K562 (cell line): Measurements from ENCODE around the gene SERTM1. TPM values are rescaled to one million over a fixed set of nuclear protein-coding genes. Genes with fewer than 3 reads are reported as not detected.

Source experiments
- ATAC-seq: fragments of 200-7000 bp; cut with Tn5 transposase; 3 replicates; pipeline ENCODE4 v1.9.1; 2020; ENCODE audit warnings: moderate library complexity
- BruUV-seq: library from RNA; stranded (reverse); fragments of 400-500 nt; replicated peaks from 2 replicates; lab custom pipeline; 2021; lab: Mats Ljungman, UMichigan
- CTCF ChIA-PET: fragments of 300-600 bp; formaldehyde crosslinking; extraction: SDS; loops from one replicate; lab custom pipeline; 2021; ENCODE audit warnings: low intra/inter-chr PET ratio; lab: Yijun Ruan, JAX
- POLR2A ChIA-PET: fragments of 300-600, 350-650 bp; sonication (Branson Sonifier 250); formaldehyde crosslinking; extraction: SDS; loops from one replicate; lab custom pipeline; 2021; ENCODE audit warnings: antibody characterized with exemption, inconsistent platforms; lab: Yijun Ruan, JAX
- DNase-seq, 4 experiments: peaks; one replicate each; pipeline versions ENCODE4 v3.0.0 to v3.0.0-alpha.2; 2011 to 2018; ENCODE audit warnings: low spot score in 3 of 4, mixed read lengths in 3 of 4; ENCODE audit errors: extremely low read depth in 1 of 4
- FAIRE-seq: peaks from 2 replicates; lab custom pipeline; 2011; peaks lifted over from hg19 to GRCh38; lab: Jason Lieb, UNC
- H2AFZ ChIP-seq: 2 replicates; pipeline ENCODE4 v1.6.0; 2011; ENCODE audit warnings: low read depth, low read length, control low read depth, inconsistent platforms
- H3K27ac ChIP-seq: fragments of 200-600 bp; 3 replicates; pipeline ENCODE4 v1.8.0; 2011; ENCODE audit warnings: low read depth, mild to moderate bottlenecking, control low read depth, inconsistent platforms, low read length, moderate library complexity, mixed read lengths; ENCODE audit errors: extremely low read depth
- H3K27me3 ChIP-seq, 2 experiments: fragments of 300-600 bp in 1 of 2; 2 replicates in 1 of 2; 3 replicates in 1 of 2; pipeline versions ENCODE4 v1.6.0 to v1.8.0; 2011; ENCODE audit warnings: inconsistent platforms in 2 of 2, low read length in 2 of 2, mild to moderate bottlenecking in 1 of 2, mixed read lengths in 1 of 2, moderate library complexity in 1 of 2; ENCODE audit not compliant: control insufficient read depth in 2 of 2, insufficient read depth in 2 of 2
- H3K36me3 ChIP-seq: fragments of 300-600 bp; 3 replicates; pipeline ENCODE4 v1.8.0; 2011; ENCODE audit warnings: mild to moderate bottlenecking, low read length, inconsistent platforms; ENCODE audit not compliant: control insufficient read depth, insufficient read depth
- H3K4me1 ChIP-seq, 2 experiments: fragments of 200-600 bp in 1 of 2; replicated peaks in 1 of 2; 2 replicates in 1 of 2; 3 replicates in 1 of 2; pipeline versions ENCODE4 v1.5.1 to v1.8.0; 2011; ENCODE audit warnings: inconsistent platforms in 2 of 2, low read length in 2 of 2, mild to moderate bottlenecking in 1 of 2, mixed read lengths in 1 of 2, moderate library complexity in 1 of 2; ENCODE audit not compliant: control insufficient read depth in 2 of 2, insufficient read depth in 2 of 2
- H3K4me2 ChIP-seq: 2 replicates; pipeline ENCODE4 v1.6.1; 2011; ENCODE audit warnings: low read length, control low read depth, inconsistent platforms, mixed read lengths; ENCODE audit not compliant: insufficient read depth
- H3K4me3 ChIP-seq: fragments of 200-600 bp; sonication (generic), shearing (Covaris generic); 2 replicates; pipeline ENCODE4 v1.5.1; 2016; ENCODE audit warnings: control low read depth, inconsistent platforms
- H3K79me2 ChIP-seq: fragments of 200-600 bp; 3 replicates; pipeline ENCODE4 v1.8.0; 2011; ENCODE audit warnings: low read length, inconsistent platforms; ENCODE audit not compliant: control insufficient read depth, insufficient read depth
- H3K9ac ChIP-seq, 2 experiments: 2 replicates each; pipeline versions ENCODE4 v1.6.0 to v1.6.1; 2011; ENCODE audit warnings: low read depth in 2 of 2, low read length in 2 of 2, control low read depth in 1 of 2, inconsistent platforms in 1 of 2, mild to moderate bottlenecking in 1 of 2, mixed read lengths in 1 of 2; ENCODE audit not compliant: insufficient read depth in 1 of 2
- H3K9me1 ChIP-seq: one replicate; pipeline ENCODE4 v1.6.0; 2011; ENCODE audit warnings: inconsistent platforms, mild to moderate bottlenecking, low read length, moderate library complexity; ENCODE audit not compliant: control insufficient read depth, insufficient read depth
- H3K9me3 ChIP-seq: replicated peaks from 2 replicates; pipeline ENCODE4 v1.5.1; 2011; ENCODE audit warnings: low read depth, low read length, inconsistent platforms; ENCODE audit not compliant: control insufficient read depth, insufficient read depth
- H4K20me1 ChIP-seq: replicated peaks from 2 replicates; pipeline ENCODE4 v1.6.1; 2011; ENCODE audit warnings: low read length, inconsistent platforms, mixed read lengths; ENCODE audit not compliant: control insufficient read depth, insufficient read depth
- CTCF ChIP-seq, 3 experiments: IDR thresholded peaks in 2 of 3; conservative IDR thresholded peaks in 1 of 3; 2 replicates each; pipeline ENCODE4 v1.5.1; 2011 to 2012; ENCODE audit warnings: low read length in 3 of 3, mild to moderate bottlenecking in 3 of 3, control low read depth in 2 of 3, improper control_type of control experiment in 1 of 3, inconsistent platforms in 1 of 3, low read depth in 1 of 3, mixed read lengths in 1 of 3, moderate library complexity in 1 of 3; ENCODE audit not compliant: insufficient read depth in 2 of 3
- DLX4 ChIP-seq: fragments of 250-450 bp; sonication (Bioruptor Pico); IDR thresholded peaks from 2 replicates; pipeline ENCODE4 v1.6.1; 2021; ENCODE audit warnings: mild to moderate bottlenecking
- ERF ChIP-seq: fragments of 450-650 bp; formaldehyde crosslinking; IDR thresholded peaks from 2 replicates; pipeline ENCODE4 v1.4.0; 2020; ENCODE audit warnings: mild to moderate bottlenecking, mixed read lengths
- GABPB1 ChIP-seq: sonication (generic); formaldehyde crosslinking; IDR thresholded peaks from 2 replicates; pipeline ENCODE4 v1.8.0; 2022; ENCODE audit warnings: mild to moderate bottlenecking, missing genetic modification reagents
- HCFC1 ChIP-seq: IDR thresholded peaks from 2 replicates; pipeline ENCODE4 v1.6.1; 2012; ENCODE audit warnings: low read depth, low read length, improper control_type of control experiment
- JUNB ChIP-seq: fragments of 450-650 bp; formaldehyde crosslinking; conservative IDR thresholded peaks from 2 replicates; pipeline ENCODE4 v1.4.0; 2020; ENCODE audit warnings: mild to moderate bottlenecking
- LEF1 ChIP-seq: fragments of 450-650 bp; IDR thresholded peaks from 2 replicates; pipeline ENCODE4 v1.6.1; 2016; ENCODE audit warnings: mild to moderate bottlenecking
- MCM7 ChIP-seq, 2 experiments: fragments of 450-650 bp; IDR thresholded peaks; 2 replicates each; pipeline ENCODE4 v1.6.1; 2016 to 2018
- MTA1 ChIP-seq: fragments of 450-650 bp; IDR thresholded peaks from 2 replicates; pipeline ENCODE4 v1.6.1; 2017; ENCODE audit warnings: borderline replicate concordance
- NFIC ChIP-seq: fragments of 450-650 bp; IDR thresholded peaks from 2 replicates; pipeline ENCODE4 v1.6.1; 2017; ENCODE audit warnings: mild to moderate bottlenecking, inconsistent platforms
- RCOR1 ChIP-seq, 2 experiments: IDR thresholded peaks; 2 replicates each; pipeline ENCODE4 v1.6.1; 2012; ENCODE audit warnings: low read depth in 2 of 2, low read length in 2 of 2, borderline replicate concordance in 1 of 2, improper control_type of control experiment in 1 of 2
- SRSF7 ChIP-seq: fragments of 200-400 bp; formaldehyde crosslinking; optimal IDR thresholded peaks from 2 replicates; pipeline ENCODE3; 2017; ENCODE audit warnings: mild to moderate bottlenecking, low read depth, low read length
- TARDBP ChIP-seq: fragments of 450-650 bp; IDR thresholded peaks from 2 replicates; pipeline ENCODE4 v1.6.1; 2016
- TGIF2 ChIP-seq: sonication (generic); formaldehyde crosslinking; IDR thresholded peaks from 2 replicates; pipeline ENCODE4 v1.8.1; 2022; ENCODE audit warnings: mild to moderate bottlenecking, missing genetic modification reagents, moderate library complexity
- ZNF717 ChIP-seq: fragments of 250-450 bp; sonication (Bioruptor Pico); IDR thresholded peaks from 2 replicates; pipeline ENCODE4 v1.5.0; 2021
- ZNF740 ChIP-seq, 3 experiments: fragments of 200-800 bp in 1 of 3; sonication (Bioruptor generic) in 1 of 3; sonication (generic) in 1 of 3; formaldehyde crosslinking in 1 of 3; IDR thresholded peaks; 2 replicates each; pipeline versions ENCODE4 v1.6.1 to v1.8.0; 2016 to 2022; ENCODE audit warnings: mild to moderate bottlenecking in 2 of 3, missing compliant biosample characterization in 2 of 3, missing genetic modification characterization in 2 of 3, missing genetic modification reagents in 1 of 3
- WGBS: fragments of 100-300 bp; shearing (Covaris generic); methylation state at CpG from one replicate; pipeline ENCODE4 v1.1.6; 2016; ENCODE audit warnings: low coverage, mixed read lengths; ENCODE audit not compliant: insufficient coverage; ENCODE audit errors: missing lambda C conversion rate; 5-methylcytosine and 5-hydroxymethylcytosine counted together
- in situ Hi-C: fragments of 300-500 bp; cut with MboI; formaldehyde crosslinking; loops from 4 replicates; pipeline ENCODE4 v1.15.0; 2018; ENCODE audit warnings: inconsistent platforms, mixed read lengths
- intact Hi-C: fragments of 100-400 bp; cut with micrococcal nuclease; formaldehyde crosslinking; loops from 2 replicates; pipeline ENCODE4 v1.14.2; 2022
- polyA plus RNA-seq, 8 experiments: library from polyadenylated mRNA; depleted of rRNA in 4 of 8; stranded (reverse) in 5 of 8; unstranded in 3 of 8; fragments of >200 nt; fragmentation: Nextera tagmentation in 2 of 8; fragmentation: Illumina TruSeq in 1 of 8; extraction: Ambion mirVana in 2 of 8; extraction: Trizol in 1 of 8; gene quantifications; 2 replicates each; pipeline versions ENCODE4 v1.2.1 to v1.2.3, GENCODE V29; 2011 to 2014; ENCODE audit warnings: inconsistent platforms in 1 of 8, missing spikeins in 1 of 8
- total RNA-seq, 7 experiments: library from RNA; depleted of rRNA in 6 of 7; stranded (reverse); fragments of >200 nt in 6 of 7; fragmentation: Illumina TruSeq in 2 of 7; extraction: Trizol in 2 of 7; gene quantifications; 2 replicates each; pipeline versions ENCODE4 v1.2.1 to v1.2.3, GENCODE V29; 2011 to 2021; ENCODE audit warnings: low replicate concordance in 1 of 7

SERTM1 gene
- total and polyA plus RNA-seq, 9 of the 15 experiments (the other 6 are each of a cell fraction or from before 2014, with no cell fraction given) = not detected

GRCh38 chr13:36724141-36724540 is 50.3 kb downstream of the SERTM1 start:
- Histone ChIP-seq H3K4me2 (no peak overlapping the region), H3K4me1 (no peaks in the 10 kb centered on the region), H4K20me1 (no peaks in the 10 kb centered on the region), H3K9me1 (no peaks in the 10 kb centered on the region), H3K27ac (no peak overlapping the region), H3K9me3 (no peaks in the 10 kb centered on the region), H3K79me2 (no peaks in the 10 kb centered on the region), H3K36me3 (no peaks in the 10 kb centered on the region), H3K9ac (no peak overlapping the region), H3K4me3 (no peak overlapping the region), H2AFZ (no peak overlapping the region), H3K27me3 (peaks cover 0 to 3% of the 10 kb centered on the region in 2 experiments; a peak in 1 of 5 replicates)
- intact Hi-C loops (no loop called here), in situ Hi-C loops (no loop called here)
- BruUV-seq = no TSS peak
- ATAC-seq = no peak
- no peak for DNase-seq
- no peak for FAIRE-seq
- POLR2A ChIA-PET = no interaction called here
- CTCF ChIA-PET = no interaction called here
- WGBS = 0% methylated on average over 2 of the region's 2 CpGs
- TF ChIP-seq ZNF717 (CRISPR knock-in tag) (no peak), ERF (no peak), DLX4 (CRISPR knock-in tag) (no peak), JUNB (CRISPR knock-in tag) (no peak), TARDBP (no peak), ZNF740 (CRISPR knock-in tag; IDR thresholded peaks at IDR 0.05) (no peak), ZNF740 (tag; IDR thresholded peaks at IDR 0.05) (no peak), GABPB1 (CRISPR knock-in tag) (no peak), TGIF2 (CRISPR knock-in tag) (no peak), NFIC (no peak), RCOR1 (IDR thresholded peaks at IDR 0.05; ENCODE audit: borderline replicate concordance in 1 of 2, low read depth in 2 of 2, low read length in 2 of 2) (no peak), MCM7 (IDR thresholded peaks at IDR 0.05) (no peak), CTCF (IDR thresholded peaks at IDR 0.05 in 2 of 3, conservative IDR thresholded peaks at IDR 0.05 in 1 of 3; ENCODE audit: insufficient read depth in 2 of 3, low read depth in 1 of 3, low read length in 3 of 3) (no peak), SRSF7 (no peak), LEF1 (no peak), MTA1 (no peak), HCFC1 (no peak)
